GM19351 (cell line): ENCODE data around the gene TFDP1.

Experiments used
- ATAC-seq: cut with Tn5 transposase; IDR thresholded peaks from one replicate; pipeline ENCODE4 v1.9.1; 2021; ENCODE audit warnings: mild to moderate bottlenecking, moderate library complexity; ENCODE audit not compliant: unreplicated experiment

Gene TFDP1

GRCh38 chr13:113630804-113631203 is 46.3 kb downstream of the TFDP1 start:
- ATAC-seq: no peak

- ATAC-seq: no peak
Measured at GRCh38 chr13:113631341-113632095, 47.0 kb downstream of the TFDP1 start.

GRCh38 chr13:113632706-113633484 is 48.3 kb downstream of the TFDP1 start:
- no peak for ATAC-seq

GRCh38 chr13:113633485-113633873 is 48.9 kb downstream of the TFDP1 start:
- ATAC-seq: no peak

GRCh38 chr13:113634279-113635047 is 49.9 kb downstream of the TFDP1 start:
- ATAC-seq: no peak

GRCh38 chr13:113635048-113635420 is 50.5 kb downstream of the TFDP1 start:
- ATAC-seq: no peak

GRCh38 chr13:113635709-113636108 is 51.2 kb downstream of the TFDP1 start:
- no peak for ATAC-seq

GRCh38 chr13:113636266-113636963 is 51.9 kb downstream of the TFDP1 start:
- no peak for ATAC-seq

GRCh38 chr13:113637262-113638160 is 53.0 kb downstream of the TFDP1 start:
- no peak for ATAC-seq

GRCh38 chr13:113638173-113638746 is 53.7 kb downstream of the TFDP1 start:
- ATAC-seq: no peak

GRCh38 chr13:113638806-113639205 is 54.3 kb downstream of the TFDP1 start:
- ATAC-seq: no peak

- no peak for ATAC-seq
Measured at GRCh38 chr13:113639616-113640262, 55.2 kb downstream of the TFDP1 start.

GRCh38 chr13:113641426-113641825 is 56.9 kb downstream of the TFDP1 start:
- no peak for ATAC-seq

GRCh38 chr13:113642563-113642962 is 58.0 kb downstream of the TFDP1 start:
- ATAC-seq: no peak

GRCh38 chr13:113643593-113643992 is 59.0 kb downstream of the TFDP1 start:
- no peak for ATAC-seq

- ATAC-seq: no peak
Measured at GRCh38 chr13:113644800-113645199, 60.2 kb downstream of the TFDP1 start.

GRCh38 chr13:113645329-113645728 is 60.8 kb downstream of the TFDP1 start:
- ATAC-seq: no peak

- ATAC-seq: no peak
Measured at GRCh38 chr13:113646376-113646775, 61.8 kb downstream of the TFDP1 start.

- ATAC-seq: no peak
Measured at GRCh38 chr13:113646921-113647340, 62.4 kb downstream of the TFDP1 start.
